HCT116 (cell line): ENCODE results near the gene CYB561D1. TPM values are rescaled to one million over a fixed set of nuclear protein-coding genes. Genes with fewer than 3 reads are reported as not detected.

Experiments used
- ATAC-seq: fragments of 200-7000 bp; cut with Tn5 transposase; 2 replicates; pipeline ENCODE4 v1.9.1; 2020; ENCODE audit warnings: mild to moderate bottlenecking, moderate library complexity
- BruUV-seq: library from RNA; stranded (reverse); fragments of 400-500 nt; replicated peaks from 2 replicates; lab custom pipeline; 2021; lab: Mats Ljungman, UMichigan
- CTCF ChIA-PET: fragments of 300-600 bp; sonication (Branson Sonifier 250); formaldehyde crosslinking; loops from one replicate; lab custom pipeline; 2021; ENCODE audit warnings: antibody characterized with exemption; lab: Charles Lee
- POLR2A ChIA-PET: fragments of 300-600, 350-600 bp; sonication (Branson Sonifier 250); formaldehyde crosslinking; loops from one replicate; lab custom pipeline; 2021; ENCODE audit warnings: antibody characterized with exemption; lab: Charles Lee
- RAD21 ChIA-PET, 2 experiments: fragments of 300-600 bp; sonication (Branson Sonifier 250); formaldehyde crosslinking; loops; one replicate each; lab custom pipeline; 2023; ENCODE audit warnings: low total read pairs in 2 of 2; ENCODE audit not compliant: uncharacterized antibody in 2 of 2, unreplicated experiment in 2 of 2, low non-redundant PET in 1 of 2; lab: Charles Lee
- DNase-seq: peaks from one replicate; pipeline ENCODE4 v3.0.0-alpha.2; 2010; ENCODE audit warnings: low read depth, low spot score
- H2AFZ ChIP-seq: fragments of 200-600 bp; shearing (Covaris generic), sonication (generic); 2 replicates; pipeline ENCODE4 v1.6.1; 2017; ENCODE audit warnings: low read depth, mixed run types, mixed read lengths, antibody characterized with exemption, low read length; ENCODE audit not compliant: poor library complexity, severe bottlenecking
- H3K27ac ChIP-seq: 2 replicates; pipeline ENCODE4 v1.5.1; 2012; ENCODE audit warnings: low read depth, low read length
- H3K27me3 ChIP-seq: fragments of 200-600 bp; sonication (generic); 2 replicates; pipeline ENCODE4 v1.6.1; 2016; ENCODE audit warnings: mixed run types, low read length, mixed read lengths; ENCODE audit not compliant: insufficient read depth
- H3K36me3 ChIP-seq, 2 experiments: fragments of 200-500 bp in 1 of 2; fragments of 200-600 bp in 1 of 2; sonication (Bioruptor generic) in 1 of 2; sonication (generic) in 1 of 2; 2 replicates each; pipeline versions ENCODE4 v1.5.1 to v1.6.1; 2014 to 2016; ENCODE audit warnings: low read length in 2 of 2, inconsistent platforms in 1 of 2, mixed read lengths in 1 of 2, mixed run types in 1 of 2; ENCODE audit not compliant: insufficient read depth in 2 of 2, control insufficient read depth in 1 of 2
- H3K4me1 ChIP-seq, 2 experiments: fragments of 200-600 bp in 1 of 2; sonication (generic) in 1 of 2; 2 replicates each; pipeline versions ENCODE4 v1.5.1 to v1.6.1; 2012 to 2017; ENCODE audit warnings: low read length in 2 of 2, inconsistent platforms in 1 of 2, mild to moderate bottlenecking in 1 of 2, mixed read lengths in 1 of 2, mixed run types in 1 of 2, moderate library complexity in 1 of 2; ENCODE audit not compliant: insufficient read depth in 2 of 2, control insufficient read depth in 1 of 2
- H3K4me2 ChIP-seq: fragments of 200-600 bp; sonication (generic); 2 replicates; pipeline ENCODE4 v1.6.1; 2017; ENCODE audit warnings: mixed run types, low read length, mixed read lengths
- H3K4me3 ChIP-seq, 2 experiments: fragments of 200-600 bp in 1 of 2; sonication (generic) in 1 of 2; replicated peaks in 1 of 2; 2 replicates each; pipeline ENCODE4 v1.5.1; 2011 to 2016; ENCODE audit warnings: low read length in 2 of 2, control low read depth in 1 of 2, low read depth in 1 of 2, mild to moderate bottlenecking in 1 of 2, mixed read lengths in 1 of 2, mixed run types in 1 of 2
- H3K79me2 ChIP-seq: fragments of 200-600 bp; sonication (generic); 2 replicates; pipeline ENCODE4 v1.6.1; 2017; ENCODE audit warnings: mild to moderate bottlenecking, mixed run types, low read length, moderate library complexity, mixed read lengths; ENCODE audit not compliant: insufficient read depth
- H3K9ac ChIP-seq: fragments of 200-600 bp; sonication (generic); 2 replicates; pipeline ENCODE4 v1.6.1; 2016; ENCODE audit warnings: low read length, mixed read lengths
- H3K9me2 ChIP-seq: fragments of 200-600 bp; sonication (generic), shearing (Covaris generic); 2 replicates; pipeline ENCODE4 v1.6.1; 2017; ENCODE audit warnings: mixed run types, mild to moderate bottlenecking, moderate library complexity; ENCODE audit not compliant: insufficient read depth
- H3K9me3 ChIP-seq, 2 experiments: fragments of 200-500 bp in 1 of 2; fragments of 200-600 bp in 1 of 2; sonication (Bioruptor generic) in 1 of 2; sonication (generic) in 1 of 2; 2 replicates each; pipeline ENCODE4 v1.6.1; 2014 to 2017; ENCODE audit warnings: low read length in 2 of 2, mixed read lengths in 2 of 2, inconsistent platforms in 1 of 2, low read depth in 1 of 2, mild to moderate bottlenecking in 1 of 2, mixed run types in 1 of 2, moderate library complexity in 1 of 2; ENCODE audit not compliant: control insufficient read depth in 1 of 2, insufficient read depth in 1 of 2
- H4K20me1 ChIP-seq: fragments of 200-600 bp; sonication (generic), shearing (Covaris generic); 2 replicates; pipeline ENCODE4 v1.6.1; 2017; ENCODE audit warnings: mixed run types, mild to moderate bottlenecking, moderate library complexity; ENCODE audit not compliant: insufficient read depth
- ATF3 ChIP-seq: IDR thresholded peaks from 2 replicates; pipeline ENCODE4 v1.6.1; 2012
- CBX3 ChIP-seq: IDR thresholded peaks from 2 replicates; pipeline ENCODE4 v1.6.1; 2012; ENCODE audit warnings: low read depth
- CEBPB ChIP-seq: IDR thresholded peaks from 2 replicates; pipeline ENCODE4 v1.6.1; 2012; ENCODE audit warnings: low read depth
- CTCF ChIP-seq, 3 experiments: fragments of 200-600 bp in 1 of 3; sonication (generic) in 1 of 3; IDR thresholded peaks in 2 of 3; conservative IDR thresholded peaks in 1 of 3; 2 replicates each; pipeline ENCODE4 v1.5.1; 2012 to 2017; ENCODE audit warnings: low read depth in 2 of 3, low read length in 2 of 3, antibody characterized with exemption in 1 of 3, borderline replicate concordance in 1 of 3, control low read depth in 1 of 3, mild to moderate bottlenecking in 1 of 3, mixed read lengths in 1 of 3, mixed run types in 1 of 3, moderate library complexity in 1 of 3; ENCODE audit not compliant: insufficient read depth in 1 of 3
- EGR1 ChIP-seq: IDR thresholded peaks from 2 replicates; pipeline ENCODE4 v1.6.1; 2012; ENCODE audit warnings: low read depth
- ELF1 ChIP-seq: IDR thresholded peaks from 2 replicates; pipeline ENCODE4 v1.6.1; 2012; ENCODE audit warnings: low read depth, borderline replicate concordance
- FOSL1 ChIP-seq: IDR thresholded peaks from 2 replicates; pipeline ENCODE4 v1.6.1; 2012; ENCODE audit warnings: low read depth
- JUND ChIP-seq: IDR thresholded peaks from 2 replicates; pipeline ENCODE4 v1.6.1; 2012
- POLR2A ChIP-seq: IDR thresholded peaks from 2 replicates; pipeline ENCODE4 v1.7.0; 2011; ENCODE audit warnings: borderline replicate concordance; ENCODE audit not compliant: insufficient read depth, insufficient read length; ENCODE audit errors: extremely low read depth
- POLR2AphosphoS5 ChIP-seq: IDR thresholded peaks from 2 replicates; pipeline ENCODE4 v1.6.1; 2011; ENCODE audit warnings: mild to moderate bottlenecking, low read depth, low read length, moderate library complexity
- REST ChIP-seq: IDR thresholded peaks from 2 replicates; pipeline ENCODE4 v1.6.1; 2012; ENCODE audit warnings: low read depth
- SIN3A ChIP-seq: IDR thresholded peaks from 2 replicates; pipeline ENCODE4 v1.6.1; 2012; ENCODE audit warnings: low read depth
- SP1 ChIP-seq: IDR thresholded peaks from 2 replicates; pipeline ENCODE4 v1.6.1; 2012; ENCODE audit warnings: low read depth
- YY1 ChIP-seq: IDR thresholded peaks from 2 replicates; pipeline ENCODE4 v1.6.1; 2011; ENCODE audit warnings: low read length, low read depth, moderate library complexity, mild to moderate bottlenecking; ENCODE audit not compliant: insufficient replicate concordance; ENCODE audit errors: extremely low read depth
- ZFX ChIP-seq: fragments of 450-650 bp; IDR thresholded peaks from 2 replicates; pipeline ENCODE4 v1.6.1; 2017
- intact Hi-C: fragments of 100-400 bp; cut with micrococcal nuclease; formaldehyde crosslinking; loops from 2 replicates; pipeline ENCODE4 v1.10.0; 2022
- total RNA-seq: library from RNA; stranded (reverse); gene quantifications from one replicate; pipeline ENCODE4 v1.2.1, GENCODE V29; 2021; ENCODE audit not compliant: unreplicated experiment

CYB561D1 gene
- total RNA-seq, 1 experiment from 2014 or later, result 5.9 TPM

GRCh38 chr1:109523706-109524105 lies 29.8 kb downstream of the CYB561D1 start:
- BruUV-seq, result no TSS peak
- ChIA-PET CTCF (interaction anchor here (1.2 kb wide), 1 partner anchor 17 kb away, joined by 4 read pairs; no protein-coding TSS in a partner anchor), POLR2A (no interaction called here)

More at GRCh38 chr1:109523706-109524105, 29.8 kb downstream of the CYB561D1 start:
- Histone ChIP-seq H3K27ac (no peak overlapping the region), H3K4me1 (no peaks in the 10 kb centered on the region), H3K4me3 (no peak overlapping the region), H3K9ac (no peak overlapping the region), H2AFZ (no peak overlapping the region), H3K9me3 (no peaks in the 10 kb centered on the region), H3K27me3 (no peaks in the 10 kb centered on the region; the same call in 1 of the 2 replicates), H4K20me1 (no peaks in the 10 kb centered on the region), H3K9me2 (no peaks in the 10 kb centered on the region), H3K36me3 (no peaks in the 10 kb centered on the region), H3K4me2 (no peak overlapping the region), H3K79me2 (no peaks in the 10 kb centered on the region)
- RAD21 ChIA-PET, result no interaction called here
- intact Hi-C loops, result no loop called here
- DNase-seq (no peak), ATAC-seq (no peak)
- TF ChIP-seq CEBPB, result no peak
- no peak for TF ChIP-seq SIN3A
- TF ChIP-seq ZFX, result no peak
- no peak for TF ChIP-seq EGR1
- no peak for TF ChIP-seq JUND
- TF ChIP-seq YY1, result no peak
- no peak for TF ChIP-seq CTCF (IDR thresholded peaks at IDR 0.05 in 2 of 3, conservative IDR thresholded peaks at IDR 0.05 in 1 of 3; ENCODE audit: borderline replicate concordance in 1 of 3, insufficient read depth in 1 of 3, low read depth in 2 of 3, low read length in 2 of 3)
- TF ChIP-seq CBX3, result no peak
- TF ChIP-seq SP1, result no peak
- no peak for TF ChIP-seq REST
- TF ChIP-seq POLR2A, result no peak
- no peak for TF ChIP-seq FOSL1
- no peak for TF ChIP-seq ATF3
- no peak for TF ChIP-seq ELF1
- TF ChIP-seq POLR2AphosphoS5, result no peak
